B cell (primary cell): ENCODE measurements around the gene UHRF1. TPM values are rescaled to one million over a fixed set of nuclear protein-coding genes. Genes with fewer than 3 reads are reported as not detected.
"Not testable (repeated sequence)": the region's sequence is repeated elsewhere in the genome, so short reads cannot be mapped to it uniquely, and the experiment has no call there.

ENCODE experiments used
- ATAC-seq: fragments of 200-7000 bp; cut with Tn5 transposase; one replicate; pipeline ENCODE4 v1.10.0; 2021; ENCODE audit warnings: low read depth, mild to moderate bottlenecking, moderate number of reproducible peaks, moderate library complexity
- CTCF ChIA-PET: fragments of 350-600 bp; sonication (Branson Sonifier 250); formaldehyde crosslinking; loops from one replicate; lab custom pipeline; 2021; ENCODE audit warnings: antibody characterized with exemption, inconsistent platforms; lab: Charles Lee
- POLR2A ChIA-PET: fragments of 350-600 bp; sonication (Branson Sonifier 250); formaldehyde crosslinking; loops from one replicate; lab custom pipeline; 2021; ENCODE audit warnings: antibody characterized with exemption; lab: Charles Lee
- DNase-seq: peaks from one replicate; pipeline ENCODE4 v3.0.0; 2013
- H2AFZ ChIP-seq: 2 replicates; pipeline ENCODE4 v1.6.1; 2012; ENCODE audit warnings: mild to moderate bottlenecking, low read depth, low read length; ENCODE audit not compliant: insufficient read depth, poor library complexity, severe bottlenecking
- H3K27ac ChIP-seq, 2 donors: 1 replicate in 1 of 2; 2 replicates in 1 of 2; pipeline ENCODE4 v1.5.1; 2012 to 2013; ENCODE audit warnings: low read length in 2 of 2, mild to moderate bottlenecking in 2 of 2, moderate library complexity in 1 of 2
- H3K27me3 ChIP-seq, 4 experiments: fragments of 200-600 bp in 1 of 4; sonication (generic) in 1 of 4; replicated peaks in 1 of 4; 1 replicate in 2 of 4; 2 replicates in 2 of 4; pipeline versions ENCODE4 v1.6.1 to v1.7.0; 2013 to 2016; ENCODE audit warnings: low read length in 3 of 4, mild to moderate bottlenecking in 2 of 4, mixed read lengths in 1 of 4, moderate library complexity in 1 of 4; ENCODE audit not compliant: insufficient read depth in 4 of 4, control insufficient read depth in 3 of 4; ENCODE audit errors: control extremely low read depth in 1 of 4
- H3K36me3 ChIP-seq, 2 experiments: replicated peaks in 1 of 2; 1 replicate in 1 of 2; 2 replicates in 1 of 2; pipeline versions ENCODE4 v1.6.1 to v1.7.1; 2013; ENCODE audit warnings: low read length in 1 of 2; ENCODE audit not compliant: insufficient read depth in 2 of 2, control insufficient read depth in 1 of 2; ENCODE audit errors: control extremely low read depth in 1 of 2, extremely low read depth in 1 of 2
- H3K4me1 ChIP-seq, 2 donors: fragments of 200-600 bp in 1 of 2; sonication (generic) in 1 of 2; 1 replicate in 1 of 2; 2 replicates in 1 of 2; pipeline versions ENCODE4 v1.5.1 to v1.6.1; 2013 to 2017; ENCODE audit warnings: low read length in 2 of 2; ENCODE audit not compliant: control insufficient read depth in 2 of 2, insufficient read depth in 2 of 2
- H3K4me2 ChIP-seq: replicated peaks from 2 replicates; pipeline ENCODE3; 2012; ENCODE audit warnings: mild to moderate bottlenecking, low read depth, low read length; ENCODE audit not compliant: poor library complexity, severe bottlenecking
- H3K4me3 ChIP-seq, 5 experiments: fragments of 200-600 bp in 1 of 5; sonication (generic) in 1 of 5; 1 replicate in 3 of 5; 2 replicates in 2 of 5; pipeline versions ENCODE4 v1.5.1 to v1.7.0; 2011 to 2016; ENCODE audit warnings: low read length in 4 of 5, mild to moderate bottlenecking in 4 of 5, low read depth in 2 of 5, control low read depth in 1 of 5, moderate library complexity in 1 of 5; ENCODE audit not compliant: insufficient read depth in 1 of 5; ENCODE audit errors: control extremely low read depth in 1 of 5, extremely low read depth in 1 of 5
- H3K79me2 ChIP-seq: fragments of 200-600 bp; sonication (generic); one replicate; pipeline ENCODE4 v1.6.0; 2016; ENCODE audit warnings: low read length; ENCODE audit not compliant: control insufficient read depth, insufficient read depth
- H3K9ac ChIP-seq: fragments of 200-600 bp; sonication (generic); 2 replicates; pipeline ENCODE4 v1.6.1; 2017; ENCODE audit warnings: mild to moderate bottlenecking, low read length, moderate library complexity
- H3K9me3 ChIP-seq, 3 donors: one replicate each; pipeline versions ENCODE4 v1.6.1 to v1.7.1; 2013; ENCODE audit warnings: low read length in 2 of 3; ENCODE audit not compliant: control insufficient read depth in 2 of 3, insufficient read depth in 1 of 3; ENCODE audit errors: control extremely low read depth in 1 of 3
- H4K20me1 ChIP-seq: 2 replicates; pipeline ENCODE4 v1.6.0; 2012; ENCODE audit warnings: mild to moderate bottlenecking, low read length; ENCODE audit not compliant: insufficient read depth, control insufficient read depth, poor library complexity, severe bottlenecking
- H3K27ac Mint-ChIP-seq: one replicate; pipeline ENCODE4 v1.8.0; 2021; ENCODE audit warnings: mixed read lengths
- H3K27me3 Mint-ChIP-seq: one replicate; pipeline ENCODE4 v1.8.0; 2021; ENCODE audit warnings: mixed read lengths
- H3K4me1 Mint-ChIP-seq: one replicate; pipeline ENCODE4 v1.8.0; 2021; ENCODE audit warnings: mixed read lengths
- H3K4me3 Mint-ChIP-seq: one replicate; pipeline ENCODE4 v1.8.0; 2021; ENCODE audit warnings: mixed read lengths
- H3K9me3 Mint-ChIP-seq: one replicate; pipeline ENCODE4 v1.8.0; 2022; ENCODE audit warnings: mixed read lengths; ENCODE audit not compliant: insufficient read depth
- CTCF ChIP-seq: fragments of 200-600 bp; IDR thresholded peaks from one replicate; pipeline ENCODE4 v1.8.0; 2022; ENCODE audit warnings: antibody characterized with exemption, mild to moderate bottlenecking
- EZH2 ChIP-seq: IDR thresholded peaks from 2 replicates; pipeline ENCODE4 v1.6.1; 2012; ENCODE audit warnings: borderline replicate concordance, low read depth, mild to moderate bottlenecking, moderate library complexity, low read length; ENCODE audit not compliant: insufficient read depth, poor library complexity, severe bottlenecking
- WGBS: methylation state at CpG from one replicate; pipeline ENCODE4 v1.1.5; 2013; ENCODE audit warnings: missing lambda C conversion rate; ENCODE audit not compliant: insufficient coverage; 5-methylcytosine and 5-hydroxymethylcytosine counted together
- intact Hi-C: fragments of 100-400 bp; cut with micrococcal nuclease; formaldehyde crosslinking; loops from one replicate; pipeline ENCODE4 v1.10.0; 2022
- polyA plus RNA-seq: library from polyadenylated mRNA; depleted of rRNA; stranded (reverse); fragments of >200 nt; gene quantifications from 2 replicates; pipeline ENCODE4 v1.2.3, GENCODE V29; 2012
- total RNA-seq, 2 donors: library from RNA; stranded (reverse); fragments of 120-200 nt in 1 of 2; gene quantifications; 1 replicate in 1 of 2; 2 replicates in 1 of 2; pipeline versions ENCODE4 v1.2.3 to v1.2.4, GENCODE V29; 2013 to 2022

UHRF1 gene
- total and polyA plus RNA-seq, 2 donors (not counting 1 experiment from before 2014, with no cell fraction given), result 0.32 to 0.55 TPM

GRCh38 chr19:4896372-4896771 lies 12.9 kb upstream of the UHRF1 start:
- WGBS, result 35% methylated on average over 2 of the region's 3 CpGs
- peaks cover 2% of the 10 kb centered on the region in 2 experiments for H3K36me3 ChIP-seq
- peaks cover 4 to 6% of the 10 kb centered on the region in 2 donors for H3K4me1 ChIP-seq
- H3K9me3 ChIP-seq, result no peaks in the 10 kb centered on the region
- H3K27me3 Mint-ChIP-seq, result no peaks in the 10 kb centered on the region
- no peak overlapping the region for H3K27ac Mint-ChIP-seq
- no peak overlapping the region for H3K9ac ChIP-seq
- no peak overlapping the region for H3K4me3 ChIP-seq
- H2AFZ ChIP-seq, result no peak overlapping the region
- H3K4me2 ChIP-seq, result no peak overlapping the region
- H4K20me1 ChIP-seq, result no peaks in the 10 kb centered on the region
- intact Hi-C loops, result no loop called here
- no peak overlapping the region for H3K27ac ChIP-seq
- no peaks in the 10 kb centered on the region for H3K27me3 ChIP-seq
- DNase-seq (no peak), ATAC-seq (no peak)
- no peak overlapping the region for H3K4me3 Mint-ChIP-seq
- POLR2A ChIA-PET, result interaction anchor here (0.7 kb wide), 1 partner anchor 726 kb away, joined by 3 read pairs; the partner anchor contains the start of genes SAFB and SAFB2
- CTCF ChIA-PET, result interaction anchor here (0.7 kb wide), 1 partner anchor 152 kb away, joined by 3 read pairs; no protein-coding TSS in a partner anchor
- no peaks in the 10 kb centered on the region for H3K9me3 Mint-ChIP-seq
- peaks cover 8% of the 10 kb centered on the region for H3K79me2 ChIP-seq
- TF ChIP-seq CTCF, result no peak
- no peak for TF ChIP-seq EZH2
- H3K4me1 Mint-ChIP-seq, result peaks cover 12% of the 10 kb centered on the region

- Histone ChIP-seq H3K4me1 (peaks cover 4 to 6% of the 10 kb centered on the region in 2 donors), H3K9me3 (no peaks in the 10 kb centered on the region), H4K20me1 (peaks cover 2% of the 10 kb centered on the region), H2AFZ (no peak overlapping the region), H3K27ac (no peak overlapping the region), H3K79me2 (peaks cover 8% of the 10 kb centered on the region), H3K9ac (no peak overlapping the region), H3K27me3 (no peaks in the 10 kb centered on the region), H3K36me3 (peaks cover 2% of the 10 kb centered on the region in 2 experiments), H3K4me2 (no peak overlapping the region), H3K4me3 (no peak overlapping the region)
- CTCF ChIA-PET, result interaction anchor here (0.8 to 1.0 kb wide), 2 partner anchors 9 to 14 kb away, joined by 3 read pairs; no protein-coding TSS in a partner anchor
- WGBS, result 19% methylated on average over 6 of the region's 7 CpGs
- TF ChIP-seq EZH2 (no peak), CTCF (no peak)
- no peak overlapping the region for H3K27ac Mint-ChIP-seq
- POLR2A ChIA-PET, result no interaction called here
- H3K27me3 Mint-ChIP-seq, result no peaks in the 10 kb centered on the region
- DNase-seq, result no peak
- no peaks in the 10 kb centered on the region for H3K9me3 Mint-ChIP-seq
- ATAC-seq, result no peak
- intact Hi-C loops, result no loop called here
- H3K4me3 Mint-ChIP-seq, result no peak overlapping the region
- H3K4me1 Mint-ChIP-seq, result peaks cover 13% of the 10 kb centered on the region
Measured at GRCh38 chr19:4897146-4897545, 12.2 kb upstream of the UHRF1 start.

GRCh38 chr19:4900879-4901278 lies 8.4 kb upstream of the UHRF1 start:
- H3K27ac ChIP-seq, intact Hi-C loops, H3K9me3 ChIP-seq, H3K27me3 ChIP-seq, H2AFZ ChIP-seq, H3K4me1 ChIP-seq, CTCF ChIA-PET, H3K27me3 Mint-ChIP-seq, H3K9ac ChIP-seq, H3K36me3 ChIP-seq, H3K4me3 Mint-ChIP-seq, H3K4me3 ChIP-seq, ATAC-seq, H3K9me3 Mint-ChIP-seq, H3K4me1 Mint-ChIP-seq, POLR2A ChIA-PET, H3K4me2 ChIP-seq, DNase-seq, H3K27ac Mint-ChIP-seq: not testable (repeated sequence)
- 94% methylated on average over 11 of the region's 13 CpGs for WGBS
- peaks cover 34% of the 10 kb centered on the region for H3K79me2 ChIP-seq
- H4K20me1 ChIP-seq, result peaks cover 18% of the 10 kb centered on the region
